Stimulated activated CD4-positive, alpha-beta T cell treated with anti-CD3 and anti-CD28 coated beads, Interleukin-2, amount 100 ng/mL, for 24 hours (primary cell): ENCODE measurements around the gene PPP4C.

ENCODE experiments used
- DNase-seq, 2 donors: peaks; one replicate each; pipeline ENCODE4 v3.0.0-alpha.2; 2020

PPP4C gene

GRCh38 chr16:30083216-30084055 lies 7.6 kb downstream of the PPP4C start:
- DNase-seq: no peak

GRCh38 chr16:30084096-30084815 lies 8.5 kb downstream of the PPP4C start:
- no peak for DNase-seq

DNA sequence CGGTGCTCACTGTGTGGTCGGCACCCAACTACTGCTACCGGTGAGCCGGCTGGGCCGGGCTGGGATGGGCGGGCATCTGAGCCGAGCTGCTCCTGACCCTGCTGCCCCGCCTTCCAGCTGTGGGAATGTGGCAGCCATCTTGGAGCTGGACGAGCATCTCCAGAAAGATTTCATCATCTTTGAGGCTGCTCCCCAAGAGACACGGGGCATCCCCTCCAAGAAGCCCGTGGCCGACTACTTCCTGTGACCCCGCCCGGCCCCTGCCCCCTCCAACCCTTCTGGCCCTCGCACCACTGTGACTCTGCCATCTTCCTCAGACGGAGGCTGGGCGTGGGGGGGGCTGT lies 9.0 kb downstream of the PPP4C start:
- DNase-seq: no peak

DNA sequence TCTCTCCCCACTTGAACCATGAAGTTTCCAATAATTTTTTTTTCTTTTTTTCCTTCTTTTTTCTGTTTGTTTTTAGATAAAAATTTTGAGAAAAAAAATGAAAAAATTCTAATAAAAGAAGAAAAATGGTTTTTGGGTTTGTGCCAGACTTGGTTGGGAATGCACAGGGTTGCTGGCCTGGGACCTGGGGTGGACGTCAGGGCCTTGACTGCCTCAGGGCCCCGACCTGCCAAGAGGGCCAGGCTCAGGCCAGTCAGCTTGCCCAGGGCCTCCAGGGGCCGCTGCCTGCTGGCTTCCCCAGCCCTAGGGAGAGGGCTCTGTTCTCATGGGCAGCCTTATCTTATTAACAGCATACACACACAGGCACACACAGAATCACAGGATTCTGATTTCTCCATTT lies 9.5 kb downstream of the PPP4C start:
- no peak for DNase-seq

DNA sequence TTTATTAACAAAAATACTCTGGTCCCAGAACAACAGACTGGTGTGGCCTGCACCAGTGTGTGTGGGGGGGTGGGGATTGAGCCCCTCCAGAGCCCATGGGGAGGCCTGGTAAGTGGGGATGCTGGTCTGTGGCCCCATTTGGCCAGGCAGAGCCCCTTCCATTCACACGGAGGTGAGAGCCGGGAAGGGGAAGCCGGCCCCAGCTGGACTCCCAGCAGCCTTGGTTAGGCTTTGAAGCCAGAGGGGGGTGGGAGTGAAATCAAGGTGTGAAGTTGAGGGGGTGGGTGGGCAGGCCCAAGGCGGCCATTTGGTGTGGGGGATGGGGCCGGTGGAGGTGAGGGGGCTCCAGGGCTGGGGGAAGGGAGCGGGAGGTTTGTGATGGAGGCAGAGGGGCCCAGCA lies 10.0 kb downstream of the PPP4C start:
- DNase-seq: no peak

DNA sequence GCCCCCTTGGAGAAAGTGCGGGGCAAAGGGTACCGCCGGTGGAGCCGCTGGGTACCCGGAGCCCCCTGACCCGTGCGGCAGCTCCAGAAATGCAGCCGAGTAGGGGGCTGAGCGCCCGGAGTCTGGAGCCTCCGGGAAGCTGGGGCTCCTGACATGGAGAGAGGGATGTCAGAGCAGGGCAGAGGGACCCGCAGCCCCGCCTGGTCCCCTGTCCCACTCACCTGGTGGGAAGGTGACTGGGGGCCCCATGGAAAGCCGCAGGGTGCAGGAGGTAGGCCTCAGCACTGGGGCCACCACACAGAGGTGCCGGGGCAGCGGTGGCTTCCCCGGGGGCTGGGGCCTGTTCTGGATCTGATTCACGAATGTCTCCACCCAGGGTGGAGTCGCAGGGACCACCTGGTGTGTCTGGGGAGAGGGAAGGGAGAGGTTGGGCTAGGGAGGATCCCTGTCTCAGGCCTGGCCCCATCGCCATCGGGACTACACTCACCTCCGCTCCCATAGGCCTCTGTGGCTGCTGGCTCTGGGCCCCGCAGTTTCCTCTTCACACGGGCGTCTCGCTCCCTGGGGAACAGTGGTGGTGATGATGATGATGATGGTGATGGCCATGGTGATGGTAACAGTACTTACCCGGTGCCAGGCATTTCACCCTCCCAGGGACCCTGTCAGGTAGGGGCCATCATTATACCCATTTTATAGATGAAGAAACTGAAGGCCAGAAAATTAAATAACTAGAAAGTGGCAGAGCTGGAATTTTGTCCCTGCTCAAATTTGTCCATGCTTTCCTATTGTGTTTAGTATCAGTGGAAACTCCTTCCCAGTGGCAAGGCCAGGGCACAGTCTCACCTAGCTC lies 10.7 kb downstream of the PPP4C start:
- no peak for DNase-seq

DNA sequence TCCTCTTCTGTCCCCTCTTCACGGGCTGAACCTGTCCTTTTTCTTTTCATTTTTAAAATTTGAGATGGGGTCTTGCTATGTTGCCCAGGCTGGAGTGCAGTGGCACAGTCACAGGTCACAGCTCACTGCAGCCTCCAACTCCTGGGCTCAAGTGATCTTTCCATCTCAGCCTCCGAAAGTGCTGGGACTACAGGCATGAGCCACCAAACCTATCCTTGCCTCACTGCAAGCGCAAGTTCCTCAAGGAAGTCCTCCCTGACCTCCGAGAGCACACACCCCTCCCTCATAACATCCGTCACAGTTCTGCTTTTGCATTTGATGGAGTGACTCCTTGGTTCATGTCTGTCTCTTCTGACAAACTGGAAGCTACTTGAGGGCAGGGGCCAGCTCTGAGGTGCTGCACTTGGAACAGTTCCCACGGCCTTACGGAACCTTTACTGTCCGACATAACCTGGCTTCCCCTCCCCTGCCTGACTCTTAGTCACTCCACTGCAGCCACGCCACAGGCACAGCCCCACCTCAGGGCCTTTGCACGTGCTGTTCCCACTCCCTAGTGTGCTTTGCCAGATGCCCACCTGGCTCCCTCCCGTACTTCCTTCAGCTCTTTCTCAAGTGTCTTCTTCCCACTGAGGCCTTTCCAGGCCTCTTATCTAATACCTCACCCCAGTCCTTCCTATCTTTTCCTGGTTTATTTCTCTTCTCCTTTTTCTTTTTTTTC lies 11.5 kb downstream of the PPP4C start:
- no peak for DNase-seq

DNA sequence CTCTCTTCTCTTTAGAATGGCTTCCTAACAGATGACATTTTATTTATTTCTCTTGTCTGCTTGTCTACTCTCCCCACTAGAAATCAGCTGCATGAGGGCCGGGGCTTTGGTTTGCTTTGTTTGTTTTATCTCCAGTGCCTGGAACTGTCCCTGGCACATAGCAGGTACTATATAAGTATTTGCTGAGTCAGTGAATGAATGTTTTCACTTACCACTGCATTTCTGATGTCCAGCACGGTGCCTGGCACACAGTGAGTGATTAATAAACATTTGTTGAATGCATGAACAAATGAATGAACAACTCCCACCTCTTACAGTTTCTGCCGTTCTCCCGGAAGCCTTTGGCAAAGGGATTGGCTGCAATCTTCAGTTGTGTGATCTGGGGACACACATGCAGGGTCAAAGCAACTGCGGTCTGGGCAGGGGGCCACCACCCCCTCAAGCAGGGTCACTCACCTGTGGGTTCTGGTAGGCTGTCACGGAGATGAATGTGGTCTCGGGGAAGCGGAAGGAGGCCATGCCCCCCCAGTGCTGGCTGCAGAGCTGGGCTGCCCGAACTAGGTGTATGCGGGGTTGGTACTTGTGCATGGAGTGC lies 12.5 kb downstream of the PPP4C start:
- no peak for DNase-seq

GRCh38 chr16:30088832-30089624 lies 13.2 kb downstream of the PPP4C start:
- DNase-seq: no peak

DNA sequence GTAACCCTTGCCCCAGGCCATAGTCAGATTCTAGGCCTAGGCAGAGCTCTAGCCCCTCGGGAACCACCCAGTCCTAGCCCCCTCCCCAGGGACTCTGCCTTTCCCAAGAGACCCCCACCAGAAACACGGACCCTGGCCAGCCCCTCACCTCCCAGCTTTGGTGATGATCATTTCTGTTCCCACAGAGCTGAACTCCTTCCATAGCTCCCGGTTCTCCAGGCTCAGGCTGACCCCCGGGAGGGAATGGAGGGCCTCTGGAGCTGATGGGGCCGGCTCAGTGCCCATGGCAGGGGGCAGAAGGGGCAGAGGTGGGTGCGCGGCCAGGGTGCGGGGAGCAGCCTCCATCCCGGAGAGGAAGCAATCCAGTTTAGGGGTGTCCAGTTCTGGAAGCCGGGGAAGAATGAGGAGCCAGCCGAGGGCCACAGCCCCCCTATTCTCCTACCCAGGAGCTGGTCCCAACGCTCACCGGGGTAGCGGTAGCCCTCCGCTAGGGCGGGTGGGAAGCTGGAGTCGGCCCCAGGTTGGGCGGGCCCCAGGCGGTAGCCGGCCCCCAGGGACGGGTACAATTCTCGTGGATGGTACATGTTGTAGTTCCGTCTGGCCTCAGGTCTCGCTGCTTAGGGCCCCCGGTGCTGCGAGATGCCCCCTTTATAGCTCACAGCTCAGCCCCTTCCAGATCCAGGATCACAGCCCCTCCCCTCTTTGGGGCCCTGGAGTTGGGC lies 15.0 kb downstream of the PPP4C start:
- no peak for DNase-seq

GRCh38 chr16:30091474-30092372 lies 15.9 kb downstream of the PPP4C start, which contains the start of gene TBX6:
TSS of gene TBX6 (minus strand) at chr16:30091924. CDS start at chr16:30091193, 731 bp downstream.
- peak; percentile 94 to 95 for DNase-seq

- DNase-seq: peak; percentile 67 to 80
Measured at GRCh38 chr16:30092373-30093010, 16.7 kb downstream of the PPP4C start.

- DNase-seq: no peak
Measured at GRCh38 chr16:30094541-30095165, 18.9 kb downstream of the PPP4C start.

DNA sequence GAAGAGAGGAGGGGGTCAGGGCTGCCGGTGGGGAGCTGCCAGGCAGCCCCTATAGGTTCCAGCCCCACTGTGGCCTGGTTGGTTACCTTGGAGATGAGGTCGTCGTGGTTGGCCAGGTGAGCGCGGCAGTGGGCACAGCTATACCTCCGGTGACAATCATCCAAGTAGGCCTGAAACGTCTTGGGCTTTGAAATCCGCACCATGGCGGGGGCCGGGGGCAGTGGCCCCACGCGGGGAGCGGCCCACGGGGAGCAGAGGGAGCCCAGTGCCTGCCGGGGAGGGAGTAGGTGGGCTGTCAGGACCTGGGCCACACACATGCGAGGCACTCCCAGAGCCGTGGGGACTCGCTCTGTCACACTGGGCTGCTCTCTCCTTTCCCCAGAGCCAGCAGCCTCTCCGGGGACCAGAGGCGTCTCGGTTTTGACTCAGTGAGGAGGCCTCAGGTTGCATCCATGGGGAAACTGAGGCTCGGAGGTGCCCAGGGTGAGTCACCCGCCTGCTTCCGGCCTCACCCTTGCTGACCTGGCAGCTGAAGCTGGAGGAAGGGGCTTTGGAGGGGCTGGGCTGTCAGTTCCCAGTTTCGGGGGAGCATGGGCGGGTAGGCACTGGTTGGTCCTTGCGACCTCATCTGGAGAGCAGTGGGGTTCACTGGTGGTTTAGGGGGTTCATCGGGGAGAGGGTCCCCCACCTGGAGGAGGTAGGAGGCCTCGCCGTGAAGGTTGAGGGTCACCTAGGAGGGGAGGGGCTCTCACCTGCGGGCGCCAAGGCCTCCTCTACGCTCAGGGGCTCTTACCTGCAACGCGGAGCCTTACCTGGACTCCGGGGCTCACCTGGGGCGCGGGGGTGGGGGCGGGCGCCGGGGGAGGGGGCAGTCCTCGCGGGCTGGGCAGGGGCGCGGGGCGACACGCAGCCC lies 19.6 kb downstream of the PPP4C start:
- no peak for DNase-seq

DNA sequence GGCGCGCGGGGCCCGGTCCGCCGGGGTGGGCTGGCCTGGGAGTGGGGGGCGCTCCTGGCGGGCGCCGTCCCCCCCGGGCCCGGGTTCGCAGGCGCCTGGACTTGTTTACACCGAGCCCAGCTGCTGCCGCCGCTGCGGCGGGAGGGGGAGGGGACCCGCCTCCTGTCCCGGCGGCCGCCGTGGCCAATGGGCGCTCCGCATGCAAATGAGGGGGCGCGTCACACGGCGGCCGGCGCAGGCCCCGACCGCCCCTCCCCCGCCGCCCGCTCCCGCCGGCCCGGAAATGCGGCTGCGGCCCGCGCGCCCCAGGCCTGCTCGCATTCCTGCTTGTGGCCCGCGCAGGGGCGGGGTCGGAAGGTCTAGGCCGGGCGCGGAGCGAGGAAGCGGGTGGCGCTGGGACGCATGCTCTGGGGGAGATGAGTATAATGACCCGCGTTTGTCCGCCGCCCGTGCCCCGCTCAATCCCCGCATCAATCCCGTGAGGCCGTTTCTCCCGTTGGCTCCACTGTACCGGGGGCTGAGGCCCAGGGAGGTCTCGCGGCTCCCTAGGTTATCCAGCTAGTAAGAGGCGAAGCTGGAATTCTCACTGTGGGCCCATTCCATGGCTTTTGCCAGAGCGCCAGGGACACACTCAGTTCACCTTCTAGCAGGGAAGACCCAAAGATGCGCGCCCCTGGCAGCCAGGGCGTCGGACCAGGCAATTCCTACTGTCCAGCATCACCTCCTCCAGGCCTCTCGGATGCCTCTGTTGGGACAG lies 20.5 kb downstream of the PPP4C start, which contains the start of gene YPEL3:
Gene YPEL3, minus strand, starts transcription at position 109 of the 757 bp plus-strand sequence. CDS start 731 bp downstream, outside the sequence.
- peak; percentile 88 to 90 for DNase-seq

GRCh38 chr16:30096862-30097563 lies 21.2 kb downstream of the PPP4C start:
- no peak for DNase-seq
